ENCODE measurements around the gene ARHGEF28. TPM values are rescaled to one million over a fixed set of nuclear protein-coding genes. Genes with fewer than 3 reads are reported as not detected.

ARHGEF28 gene
- total RNA-seq, 2 donors from 2014 or later: 7.6 to 8.0 TPM

DNA sequence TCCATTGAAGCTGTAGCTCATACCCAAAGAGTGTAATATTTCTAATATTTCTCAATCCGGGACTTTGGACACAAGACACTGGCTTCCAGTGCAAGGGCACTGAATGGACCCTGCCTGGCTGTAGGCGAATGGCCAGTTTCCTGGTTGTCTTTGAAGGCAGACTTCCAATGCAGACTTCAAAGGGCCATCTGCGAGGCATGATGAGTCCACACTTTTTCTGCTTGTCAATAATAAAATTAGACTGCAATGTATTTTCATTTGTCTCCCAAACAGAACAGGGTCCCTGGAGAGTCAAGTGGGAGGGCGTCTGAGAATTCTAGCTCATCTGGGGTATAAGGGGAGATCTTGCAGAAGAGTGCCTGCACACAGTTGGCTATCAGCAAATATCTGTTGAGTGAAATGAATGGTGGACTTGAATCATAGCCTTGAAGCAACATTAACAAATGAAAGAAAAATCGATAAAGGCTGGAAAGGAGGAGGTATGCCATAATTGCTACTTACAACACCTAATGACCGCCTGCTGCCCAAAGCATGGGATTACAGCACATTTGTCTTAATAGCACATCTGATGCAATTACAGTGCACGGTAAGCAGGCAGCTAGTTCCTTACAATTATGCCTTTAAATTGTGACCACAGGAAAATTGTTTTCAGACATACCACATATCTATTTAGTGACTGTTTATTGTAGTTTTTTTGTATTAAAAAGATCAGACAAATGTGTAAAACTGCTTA is 137.5 kb downstream of the ARHGEF28 start:
- Histone ChIP-seq H3K27ac (no peak overlapping the region), H3K9ac (ENCODE audit: low read depth in 2 of 2, low read length in 2 of 2) (no peak overlapping the region), H3K4me1 (no peaks in the 10 kb centered on the region), H3K36me3 (no peaks in the 10 kb centered on the region), H3K9me3 (no peaks in the 10 kb centered on the region), H3K4me3 (no peak overlapping the region), H3K27me3 (no peaks in the 10 kb centered on the region)
- intact Hi-C loops (cut with DNase I): no loop called here
- TF ChIP-seq, protein P1, sequence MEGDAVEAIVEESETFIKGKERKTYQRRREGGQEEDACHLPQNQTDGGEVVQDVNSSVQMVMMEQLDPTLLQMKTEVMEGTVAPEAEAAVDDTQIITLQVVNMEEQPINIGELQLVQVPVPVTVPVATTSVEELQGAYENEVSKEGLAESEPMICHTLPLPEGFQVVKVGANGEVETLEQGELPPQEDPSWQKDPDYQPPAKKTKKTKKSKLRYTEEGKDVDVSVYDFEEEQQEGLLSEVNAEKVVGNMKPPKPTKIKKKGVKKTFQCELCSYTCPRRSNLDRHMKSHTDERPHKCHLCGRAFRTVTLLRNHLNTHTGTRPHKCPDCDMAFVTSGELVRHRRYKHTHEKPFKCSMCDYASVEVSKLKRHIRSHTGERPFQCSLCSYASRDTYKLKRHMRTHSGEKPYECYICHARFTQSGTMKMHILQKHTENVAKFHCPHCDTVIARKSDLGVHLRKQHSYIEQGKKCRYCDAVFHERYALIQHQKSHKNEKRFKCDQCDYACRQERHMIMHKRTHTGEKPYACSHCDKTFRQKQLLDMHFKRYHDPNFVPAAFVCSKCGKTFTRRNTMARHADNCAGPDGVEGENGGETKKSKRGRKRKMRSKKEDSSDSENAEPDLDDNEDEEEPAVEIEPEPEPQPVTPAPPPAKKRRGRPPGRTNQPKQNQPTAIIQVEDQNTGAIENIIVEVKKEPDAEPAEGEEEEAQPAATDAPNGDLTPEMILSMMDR (IDR thresholded peaks at IDR 0.05): no peak
- DNase-seq: no peak

DNA sequence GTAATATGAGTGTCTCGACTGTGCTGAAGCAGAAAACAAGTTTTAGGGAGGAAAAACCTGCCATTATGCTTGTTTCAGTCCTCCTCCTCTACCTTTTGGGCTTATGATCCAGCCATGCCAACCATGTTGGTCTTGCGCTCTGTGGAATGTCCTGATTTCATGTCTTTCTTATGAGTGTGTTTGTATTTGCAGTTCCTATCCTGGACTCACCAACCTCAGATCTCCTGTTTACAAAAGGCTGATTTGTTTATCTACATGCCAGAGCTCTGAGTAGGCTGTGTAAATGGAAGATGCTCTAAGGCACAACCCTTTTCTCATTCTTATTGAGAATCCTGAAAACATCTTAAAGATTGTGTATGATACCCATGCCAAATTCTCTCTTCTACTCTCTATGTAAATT is 138.6 kb downstream of the ARHGEF28 start:
- H3K9me3 ChIP-seq: no peaks in the 10 kb centered on the region
- no peak overlapping the region for H3K9ac ChIP-seq (ENCODE audit: low read depth in 2 of 2, low read length in 2 of 2)
- H3K4me1 ChIP-seq: no peaks in the 10 kb centered on the region
- no peak for DNase-seq
- TF ChIP-seq, protein P1 (IDR thresholded peaks at IDR 0.05): no peak
- no peaks in the 10 kb centered on the region for H3K27me3 ChIP-seq
- no peaks in the 10 kb centered on the region for H3K36me3 ChIP-seq
- H3K4me3 ChIP-seq: no peak overlapping the region
- no peak overlapping the region for H3K27ac ChIP-seq
- intact Hi-C loops (cut with DNase I): no loop called here

DNA sequence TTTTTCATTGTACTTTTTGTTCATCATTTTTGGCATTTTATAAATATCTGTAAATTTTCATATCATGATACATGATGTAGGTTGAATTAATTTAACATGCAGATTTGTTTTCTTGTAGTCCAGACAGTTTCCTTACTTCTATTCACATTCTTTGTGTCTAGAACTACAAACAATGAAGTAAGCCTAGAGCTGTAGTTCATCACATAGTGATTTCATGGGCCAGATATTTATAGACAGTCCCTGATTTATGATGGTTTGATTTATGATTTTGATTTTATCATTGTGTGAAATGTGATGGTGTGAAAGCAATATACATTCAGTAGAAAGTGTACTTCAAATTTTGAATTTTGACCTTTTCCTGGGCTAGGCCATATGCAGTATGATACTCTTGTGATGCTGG is 139.0 kb downstream of the ARHGEF28 start:
- H3K27ac ChIP-seq: no peak overlapping the region
- H3K9me3 ChIP-seq: no peaks in the 10 kb centered on the region
- H3K9ac ChIP-seq (ENCODE audit: low read depth in 2 of 2, low read length in 2 of 2): no peak overlapping the region
- no peak overlapping the region for H3K4me3 ChIP-seq
- no peaks in the 10 kb centered on the region for H3K36me3 ChIP-seq
- no peaks in the 10 kb centered on the region for H3K4me1 ChIP-seq
- intact Hi-C loops (cut with DNase I): no loop called here
- no peak for DNase-seq
- TF ChIP-seq, protein P1 (IDR thresholded peaks at IDR 0.05): no peak
- H3K27me3 ChIP-seq: no peaks in the 10 kb centered on the region

DNA sequence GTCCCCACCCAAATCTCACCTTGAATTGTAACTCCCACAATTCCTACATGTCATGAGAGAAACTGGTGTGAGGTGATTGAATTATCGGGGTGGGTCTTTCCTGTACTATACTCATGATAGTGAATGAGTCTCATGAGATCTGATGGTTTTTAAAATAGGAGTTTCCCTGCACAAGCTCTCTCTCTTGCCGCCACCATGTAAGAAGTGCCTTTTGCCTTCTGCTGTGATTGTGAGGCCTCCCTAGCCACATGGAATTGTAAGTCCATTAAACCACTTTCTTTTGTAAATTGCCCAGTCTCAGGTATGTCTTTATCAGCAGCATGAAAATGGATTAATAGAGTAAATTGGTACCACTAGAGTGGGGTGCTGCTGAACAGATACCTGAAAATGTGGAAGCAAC is 140.9 kb downstream of the ARHGEF28 start:
- TF ChIP-seq, protein P1 (IDR thresholded peaks at IDR 0.05): no peak
- H3K27ac ChIP-seq: no peak overlapping the region
- H3K4me3 ChIP-seq: no peak overlapping the region
- H3K4me1 ChIP-seq: no peaks in the 10 kb centered on the region
- H3K9ac ChIP-seq (ENCODE audit: low read depth in 2 of 2, low read length in 2 of 2): no peak overlapping the region
- no peaks in the 10 kb centered on the region for H3K36me3 ChIP-seq
- no peaks in the 10 kb centered on the region for H3K27me3 ChIP-seq
- intact Hi-C loops (cut with DNase I): no loop called here
- DNase-seq: no peak
- no peaks in the 10 kb centered on the region for H3K9me3 ChIP-seq

- no peak for DNase-seq
- no peak overlapping the region for H3K4me3 ChIP-seq
- H3K9ac ChIP-seq (ENCODE audit: low read depth in 2 of 2, low read length in 2 of 2): no peak overlapping the region
- intact Hi-C loops (cut with DNase I): no loop called here
- no peaks in the 10 kb centered on the region for H3K36me3 ChIP-seq
- TF ChIP-seq, protein P1 (IDR thresholded peaks at IDR 0.05): no peak
- no peaks in the 10 kb centered on the region for H3K4me1 ChIP-seq
- H3K9me3 ChIP-seq: no peaks in the 10 kb centered on the region
- H3K27ac ChIP-seq: no peak overlapping the region
- H3K27me3 ChIP-seq: no peaks in the 10 kb centered on the region
These were observed 144.4 kb downstream of the ARHGEF28 start for GRCh38 chr5:73770172-73771025.

All from colonic mucosa (tissue), 4 donors.